Prostate gland (tissue), 2 donors: ENCODE measurements around the gene ELP1.

Experiments
- POLR2A ChIP-seq: fragments of 450-650 bp; IDR thresholded peaks from one replicate; pipeline ENCODE4 v1.6.1; 2016; ENCODE audit warnings: antibody characterized with exemption, mild to moderate bottlenecking
- POLR2AphosphoS5 ChIP-seq: sonication (generic); formaldehyde crosslinking; IDR thresholded peaks from one replicate; pipeline ENCODE4 v1.6.1; 2017; ENCODE audit warnings: antibody characterized with exemption
- TF ChIP-seq, protein P1 (sequence below), 4 experiments: fragments of 200-600 bp in 2 of 4; fragments of 450-650 bp in 2 of 4; sonication (generic) in 2 of 4; IDR thresholded peaks; 1 replicate in 3 of 4; 2 replicates in 1 of 4; pipeline ENCODE4 v1.5.1; 2016 to 2019; ENCODE audit warnings: antibody characterized with exemption in 4 of 4, mild to moderate bottlenecking in 2 of 4, moderate library complexity in 2 of 4

GRCh38 chr9:108851138-108851537, 82.8 kb downstream of the ELP1 start:
- no peak for TF ChIP-seq POLR2A
- TF ChIP-seq, protein P1, sequence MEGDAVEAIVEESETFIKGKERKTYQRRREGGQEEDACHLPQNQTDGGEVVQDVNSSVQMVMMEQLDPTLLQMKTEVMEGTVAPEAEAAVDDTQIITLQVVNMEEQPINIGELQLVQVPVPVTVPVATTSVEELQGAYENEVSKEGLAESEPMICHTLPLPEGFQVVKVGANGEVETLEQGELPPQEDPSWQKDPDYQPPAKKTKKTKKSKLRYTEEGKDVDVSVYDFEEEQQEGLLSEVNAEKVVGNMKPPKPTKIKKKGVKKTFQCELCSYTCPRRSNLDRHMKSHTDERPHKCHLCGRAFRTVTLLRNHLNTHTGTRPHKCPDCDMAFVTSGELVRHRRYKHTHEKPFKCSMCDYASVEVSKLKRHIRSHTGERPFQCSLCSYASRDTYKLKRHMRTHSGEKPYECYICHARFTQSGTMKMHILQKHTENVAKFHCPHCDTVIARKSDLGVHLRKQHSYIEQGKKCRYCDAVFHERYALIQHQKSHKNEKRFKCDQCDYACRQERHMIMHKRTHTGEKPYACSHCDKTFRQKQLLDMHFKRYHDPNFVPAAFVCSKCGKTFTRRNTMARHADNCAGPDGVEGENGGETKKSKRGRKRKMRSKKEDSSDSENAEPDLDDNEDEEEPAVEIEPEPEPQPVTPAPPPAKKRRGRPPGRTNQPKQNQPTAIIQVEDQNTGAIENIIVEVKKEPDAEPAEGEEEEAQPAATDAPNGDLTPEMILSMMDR (IDR thresholded peaks at IDR 0.05) = no peak
- no peak for TF ChIP-seq POLR2AphosphoS5
